GM12878 (cell line): ENCODE measurements around the gene PHACTR1. TPM values are rescaled to one million over a fixed set of nuclear protein-coding genes. Genes with fewer than 3 reads are reported as not detected.

Experiments used
- ATAC-seq: fragments of 200-7000 bp; cut with Tn5 transposase; 3 replicates; pipeline ENCODE4 v1.9.1; 2020; ENCODE audit warnings: mild to moderate bottlenecking, moderate library complexity
- BruUV-seq: library from RNA; stranded (reverse); fragments of 400-500 nt; replicated peaks from 2 replicates; lab custom pipeline; 2021; lab: Mats Ljungman, UMichigan
- CTCF ChIA-PET: fragments of 300-600 bp; sonication (Branson Sonifier 250); formaldehyde crosslinking; extraction: SDS; loops from one replicate; lab custom pipeline; 2021; ENCODE audit warnings: inconsistent platforms; lab: Yijun Ruan, JAX
- POLR2A ChIA-PET: fragments of 350-600 bp; formaldehyde crosslinking; extraction: SDS; loops from one replicate; lab custom pipeline; 2021; ENCODE audit warnings: inconsistent platforms; lab: Charles Lee
- RAD21 ChIA-PET: fragments of 300-600 bp; sonication (Branson Sonifier 250); formaldehyde crosslinking; loops from one replicate; lab custom pipeline; 2023; ENCODE audit warnings: antibody characterized with exemption; ENCODE audit not compliant: unreplicated experiment; lab: Charles Lee
- SMC1A ChIA-PET: fragments of 300-600 bp; sonication (Branson Sonifier 250); formaldehyde crosslinking; loops from one replicate; lab custom pipeline; 2023; ENCODE audit not compliant: unreplicated experiment, uncharacterized antibody; lab: Charles Lee
- DNase-seq: peaks from one replicate; pipeline ENCODE4 v3.0.0-alpha.2; 2011; ENCODE audit warnings: low read depth, low spot score
- FAIRE-seq: peaks from 3 replicates; lab custom pipeline; 2011; peaks lifted over from hg19 to GRCh38; lab: Jason Lieb, UNC
- H2AFZ ChIP-seq: 2 replicates; pipeline ENCODE4 v1.6.0; 2011; ENCODE audit warnings: low read depth, low read length, control low read depth; ENCODE audit not compliant: control insufficient read depth
- H3K27ac ChIP-seq: 2 replicates; pipeline ENCODE4 v1.5.1; 2011; ENCODE audit warnings: control low read depth; ENCODE audit not compliant: control insufficient read depth, insufficient read depth
- H3K27me3 ChIP-seq, 2 experiments: replicated peaks in 1 of 2; 2 replicates each; pipeline versions ENCODE4 v1.6.0 to v1.6.1; 2011; ENCODE audit warnings: low read length in 1 of 2; ENCODE audit not compliant: control insufficient read depth in 2 of 2, insufficient read depth in 2 of 2
- H3K36me3 ChIP-seq, 2 experiments: 2 replicates each; pipeline ENCODE4 v1.5.1; 2011; ENCODE audit warnings: low read length in 1 of 2; ENCODE audit not compliant: control insufficient read depth in 2 of 2, insufficient read depth in 2 of 2
- H3K4me1 ChIP-seq: 2 replicates; pipeline ENCODE4 v1.6.1; 2011; ENCODE audit warnings: mild to moderate bottlenecking, low read length, moderate library complexity, mixed read lengths; ENCODE audit not compliant: control insufficient read depth, insufficient read depth
- H3K4me2 ChIP-seq: 2 replicates; pipeline ENCODE4 v1.6.0; 2011; ENCODE audit warnings: control low read depth; ENCODE audit not compliant: control insufficient read depth, insufficient read depth
- H3K4me3 ChIP-seq: fragments of 200-600 bp; sonication (generic); 2 replicates; pipeline ENCODE4 v1.5.1; 2016
- H3K79me2 ChIP-seq: 2 replicates; pipeline ENCODE4 v1.6.0; 2011; ENCODE audit warnings: low read length; ENCODE audit not compliant: control insufficient read depth, insufficient read depth
- H3K9ac ChIP-seq: 2 replicates; pipeline ENCODE4 v1.8.0; 2011; ENCODE audit warnings: low read length, control low read depth, mixed read lengths; ENCODE audit not compliant: control insufficient read depth, insufficient read depth
- H3K9me3 ChIP-seq: replicated peaks from 3 replicates; pipeline ENCODE4 v1.5.1; 2011; ENCODE audit warnings: mild to moderate bottlenecking, low read length; ENCODE audit not compliant: control insufficient read depth, insufficient read depth
- H4K20me1 ChIP-seq: 2 replicates; pipeline ENCODE4 v1.6.0; 2011; ENCODE audit not compliant: control insufficient read depth, insufficient read depth
- CBX3 ChIP-seq: fragments of 200-600 bp; sonication (generic); IDR thresholded peaks from 2 replicates; pipeline ENCODE4 v1.6.1; 2016; ENCODE audit warnings: low read depth, borderline replicate concordance
- CHD2 ChIP-seq: IDR thresholded peaks from 2 replicates; pipeline ENCODE4 v1.6.1; 2011; ENCODE audit warnings: low read depth, low read length, improper control_type of control experiment, borderline replicate concordance
- EP300 ChIP-seq, 2 experiments: fragments of 150-350 bp in 1 of 2; IDR thresholded peaks; 2 replicates each; pipeline ENCODE4 v1.6.1; 2011 to 2012; ENCODE audit warnings: low read depth in 2 of 2, low read length in 2 of 2, borderline replicate concordance in 1 of 2, improper control_type of control experiment in 1 of 2, inconsistent platforms in 1 of 2; ENCODE audit not compliant: control insufficient read depth in 1 of 2
- GABPA ChIP-seq: IDR thresholded peaks from 2 replicates; pipeline ENCODE4 v1.6.1; 2014; ENCODE audit warnings: antibody characterized with exemption, low read depth, mild to moderate bottlenecking, inconsistent platforms
- JUNB ChIP-seq: IDR thresholded peaks from 2 replicates; pipeline ENCODE4 v1.6.1; 2016; ENCODE audit warnings: antibody characterized with exemption, mild to moderate bottlenecking
- MXI1 ChIP-seq: fragments of 150-350 bp; IDR thresholded peaks from 2 replicates; pipeline ENCODE4 v1.6.1; 2011; ENCODE audit warnings: low read depth, mild to moderate bottlenecking, inconsistent platforms, low read length, improper control_type of control experiment
- MYC ChIP-seq: IDR thresholded peaks from 2 replicates; pipeline ENCODE4 v1.6.1; 2011; ENCODE audit warnings: mild to moderate bottlenecking, low read length, moderate library complexity, inconsistent platforms; ENCODE audit not compliant: insufficient read depth, insufficient replicate concordance, insufficient read length, severe bottlenecking
- NFIC ChIP-seq: IDR thresholded peaks from 2 replicates; pipeline ENCODE4 v1.6.1; 2012; ENCODE audit warnings: low read depth, mild to moderate bottlenecking, inconsistent platforms, low read length, moderate library complexity
- SIN3A ChIP-seq: IDR thresholded peaks from 2 replicates; pipeline ENCODE4 v1.6.1; 2012; ENCODE audit warnings: low read depth, low read length, improper control_type of control experiment
- SMAD1 ChIP-seq: fragments of 450-650 bp; IDR thresholded peaks from 2 replicates; pipeline ENCODE4 v1.6.1; 2018; ENCODE audit warnings: mild to moderate bottlenecking, low read depth; ENCODE audit not compliant: partially characterized antibody
- SUPT20H ChIP-seq: IDR thresholded peaks from 2 replicates; pipeline ENCODE4 v1.6.1; 2011; ENCODE audit warnings: low read depth, mild to moderate bottlenecking, low read length, moderate library complexity, borderline replicate concordance; ENCODE audit not compliant: control insufficient read depth
- WGBS: methylation state at CpG from one replicate; pipeline ENCODE4 v1.1.6; 2016; ENCODE audit warnings: low lambda C conversion rate; ENCODE audit not compliant: insufficient replicate concordance, insufficient coverage; ENCODE audit errors: missing lambda C conversion rate; 5-methylcytosine and 5-hydroxymethylcytosine counted together
- in situ Hi-C: fragments of 300-500 bp; cut with MboI; formaldehyde crosslinking; loops from 9 replicates; pipeline ENCODE4 v1.14.3; 2018; ENCODE audit warnings: mixed read lengths
- intact Hi-C: fragments of 100-400 bp; cut with micrococcal nuclease; formaldehyde crosslinking; loops from one replicate; pipeline ENCODE4 v1.14.2; 2022; ENCODE audit not compliant: unreplicated experiment
- polyA plus RNA-seq, 11 experiments: library from polyadenylated mRNA; depleted of rRNA in 4 of 11; unstranded in 6 of 11; stranded (reverse) in 5 of 11; fragments of >200 nt; fragmentation: Nextera tagmentation in 4 of 11; fragmentation: Illumina TruSeq in 1 of 11; extraction: Ambion mirVana in 4 of 11; extraction: Trizol in 1 of 11; gene quantifications; 1 replicate in 1 of 11; 2 replicates in 10 of 11; pipeline versions ENCODE4 v1.2.1 to v1.2.3, GENCODE V29; 2011 to 2016; ENCODE audit warnings: inconsistent platforms in 2 of 11, missing spikeins in 2 of 11, low read depth in 1 of 11
- total RNA-seq, 4 experiments: library from RNA; depleted of rRNA in 3 of 4; stranded (reverse); fragments of >200 nt in 3 of 4; fragmentation: Illumina TruSeq in 1 of 4; extraction: Trizol in 1 of 4; gene quantifications; 2 replicates each; pipeline versions ENCODE4 v1.2.1 to v1.2.3, GENCODE V29; 2013 to 2021
- TF ChIP-seq, protein P1 (sequence below): fragments of 450-650 bp; conservative IDR thresholded peaks from 2 replicates; pipeline ENCODE4 v1.6.1; 2017; ENCODE audit warnings: mild to moderate bottlenecking, moderate library complexity
- TF ChIP-seq, protein P2 (sequence below): IDR thresholded peaks from 2 replicates; pipeline ENCODE4 v1.6.1; 2011; ENCODE audit warnings: borderline replicate concordance, low read depth, mild to moderate bottlenecking, moderate library complexity, mixed read lengths, low read length; ENCODE audit not compliant: insufficient read depth; ENCODE audit errors: extremely low read length
- TF ChIP-seq, protein P3 (sequence below): fragments of 450-650 bp; formaldehyde crosslinking; IDR thresholded peaks from 2 replicates; pipeline ENCODE4 v1.5.0; 2022; ENCODE audit warnings: mild to moderate bottlenecking, missing genetic modification characterization
- TF ChIP-seq, protein P4 (sequence below): IDR thresholded peaks from 2 replicates; pipeline ENCODE4 v1.6.1; 2012; ENCODE audit warnings: low read depth, low read length, improper control_type of control experiment
- TF ChIP-seq, protein P5 (sequence below): fragments of 450-650 bp; IDR thresholded peaks from 2 replicates; pipeline ENCODE4 v1.6.1; 2016; ENCODE audit warnings: mild to moderate bottlenecking

Gene PHACTR1
- total and polyA plus RNA-seq, 10 of the 15 experiments (the other 5 are each of a cell fraction or from before 2014, with no cell fraction given): 34.2 to 94.6 (median 62.3) TPM

DNA sequence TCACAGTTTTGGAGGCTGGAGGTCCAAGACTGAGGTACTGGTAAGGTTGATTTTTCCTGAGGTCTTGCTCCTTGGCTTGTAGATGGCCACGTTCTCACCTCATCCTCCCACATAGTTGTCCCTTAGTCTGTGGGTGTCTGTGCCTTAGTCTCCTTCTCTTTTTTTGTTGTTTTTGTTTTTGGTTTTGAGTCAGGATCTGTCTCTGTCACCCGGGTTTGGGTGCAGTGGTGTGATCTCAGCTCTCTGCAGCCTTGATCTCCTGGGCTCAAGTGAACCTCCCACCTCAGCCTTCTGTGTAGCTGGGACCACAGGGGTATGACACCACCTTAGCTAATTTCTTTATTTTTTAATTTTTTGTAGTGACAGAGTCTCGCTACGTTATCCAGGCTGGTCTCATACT lies 245.2 kb downstream of the PHACTR1 start:
- no TSS peak for BruUV-seq
- ATAC-seq: no peak
- SMC1A ChIA-PET: no interaction called here
- no peak for FAIRE-seq
- H3K9ac ChIP-seq: no peak overlapping the region
- 16% methylated on average over 4 of the region's 4 CpGs for WGBS
- peaks cover 2 to 20% of the 10 kb centered on the region in 2 experiments; a peak in 3 of 4 replicates for H3K27me3 ChIP-seq
- no peak overlapping the region for H3K4me3 ChIP-seq
- H3K36me3 ChIP-seq: no peaks in the 10 kb centered on the region
- CTCF ChIA-PET: no interaction called here
- H2AFZ ChIP-seq: no peak overlapping the region
- H3K4me1 ChIP-seq: no peaks in the 10 kb centered on the region
- no peak overlapping the region for H3K27ac ChIP-seq
- intact Hi-C loops: no loop called here
- no peak for DNase-seq
- no peaks in the 10 kb centered on the region for H4K20me1 ChIP-seq
- H3K79me2 ChIP-seq: no peaks in the 10 kb centered on the region
- H3K4me2 ChIP-seq: no peak overlapping the region
- POLR2A ChIA-PET: no interaction called here
- in situ Hi-C loops: no loop called here
- RAD21 ChIA-PET: no interaction called here
- H3K9me3 ChIP-seq: no peaks in the 10 kb centered on the region
- TF ChIP-seq, protein P1, sequence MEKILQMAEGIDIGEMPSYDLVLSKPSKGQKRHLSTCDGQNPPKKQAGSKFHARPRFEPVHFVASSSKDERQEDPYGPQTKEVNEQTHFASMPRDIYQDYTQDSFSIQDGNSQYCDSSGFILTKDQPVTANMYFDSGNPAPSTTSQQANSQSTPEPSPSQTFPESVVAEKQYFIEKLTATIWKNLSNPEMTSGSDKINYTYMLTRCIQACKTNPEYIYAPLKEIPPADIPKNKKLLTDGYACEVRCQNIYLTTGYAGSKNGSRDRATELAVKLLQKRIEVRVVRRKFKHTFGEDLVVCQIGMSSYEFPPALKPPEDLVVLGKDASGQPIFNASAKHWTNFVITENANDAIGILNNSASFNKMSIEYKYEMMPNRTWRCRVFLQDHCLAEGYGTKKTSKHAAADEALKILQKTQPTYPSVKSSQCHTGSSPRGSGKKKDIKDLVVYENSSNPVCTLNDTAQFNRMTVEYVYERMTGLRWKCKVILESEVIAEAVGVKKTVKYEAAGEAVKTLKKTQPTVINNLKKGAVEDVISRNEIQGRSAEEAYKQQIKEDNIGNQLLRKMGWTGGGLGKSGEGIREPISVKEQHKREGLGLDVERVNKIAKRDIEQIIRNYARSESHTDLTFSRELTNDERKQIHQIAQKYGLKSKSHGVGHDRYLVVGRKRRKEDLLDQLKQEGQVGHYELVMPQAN: no peak
- TF ChIP-seq, protein P2, sequence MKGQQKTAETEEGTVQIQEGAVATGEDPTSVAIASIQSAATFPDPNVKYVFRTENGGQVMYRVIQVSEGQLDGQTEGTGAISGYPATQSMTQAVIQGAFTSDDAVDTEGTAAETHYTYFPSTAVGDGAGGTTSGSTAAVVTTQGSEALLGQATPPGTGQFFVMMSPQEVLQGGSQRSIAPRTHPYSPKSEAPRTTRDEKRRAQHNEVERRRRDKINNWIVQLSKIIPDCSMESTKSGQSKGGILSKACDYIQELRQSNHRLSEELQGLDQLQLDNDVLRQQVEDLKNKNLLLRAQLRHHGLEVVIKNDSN: no peak
- TF ChIP-seq CHD2 (no peak), EP300 (IDR thresholded peaks at IDR 0.05; ENCODE audit: borderline replicate concordance in 1 of 2, control insufficient read depth in 1 of 2, low read depth in 2 of 2, low read length in 2 of 2) (no peak), SMAD1 (no peak), GABPA (no peak), SUPT20H (no peak), SIN3A (no peak), JUNB (no peak), MYC (no peak), MXI1 (no peak), CBX3 (no peak), NFIC (no peak)
- TF ChIP-seq, protein P3, sequence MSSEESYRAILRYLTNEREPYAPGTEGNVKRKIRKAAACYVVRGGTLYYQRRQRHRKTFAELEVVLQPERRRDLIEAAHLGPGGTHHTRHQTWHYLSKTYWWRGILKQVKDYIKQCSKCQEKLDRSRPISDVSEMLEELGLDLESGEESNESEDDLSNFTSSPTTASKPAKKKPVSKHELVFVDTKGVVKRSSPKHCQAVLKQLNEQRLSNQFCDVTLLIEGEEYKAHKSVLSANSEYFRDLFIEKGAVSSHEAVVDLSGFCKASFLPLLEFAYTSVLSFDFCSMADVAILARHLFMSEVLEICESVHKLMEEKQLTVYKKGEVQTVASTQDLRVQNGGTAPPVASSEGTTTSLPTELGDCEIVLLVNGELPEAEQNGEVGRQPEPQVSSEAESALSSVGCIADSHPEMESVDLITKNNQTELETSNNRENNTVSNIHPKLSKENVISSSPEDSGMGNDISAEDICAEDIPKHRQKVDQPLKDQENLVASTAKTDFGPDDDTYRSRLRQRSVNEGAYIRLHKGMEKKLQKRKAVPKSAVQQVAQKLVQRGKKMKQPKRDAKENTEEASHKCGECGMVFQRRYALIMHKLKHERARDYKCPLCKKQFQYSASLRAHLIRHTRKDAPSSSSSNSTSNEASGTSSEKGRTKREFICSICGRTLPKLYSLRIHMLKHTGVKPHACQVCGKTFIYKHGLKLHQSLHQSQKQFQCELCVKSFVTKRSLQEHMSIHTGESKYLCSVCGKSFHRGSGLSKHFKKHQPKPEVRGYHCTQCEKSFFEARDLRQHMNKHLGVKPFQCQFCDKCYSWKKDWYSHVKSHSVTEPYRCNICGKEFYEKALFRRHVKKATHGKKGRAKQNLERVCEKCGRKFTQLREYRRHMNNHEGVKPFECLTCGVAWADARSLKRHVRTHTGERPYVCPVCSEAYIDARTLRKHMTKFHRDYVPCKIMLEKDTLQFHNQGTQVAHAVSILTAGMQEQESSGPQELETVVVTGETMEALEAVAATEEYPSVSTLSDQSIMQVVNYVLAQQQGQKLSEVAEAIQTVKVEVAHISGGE (CRISPR knock-in tag): no peak
- TF ChIP-seq, protein P4, sequence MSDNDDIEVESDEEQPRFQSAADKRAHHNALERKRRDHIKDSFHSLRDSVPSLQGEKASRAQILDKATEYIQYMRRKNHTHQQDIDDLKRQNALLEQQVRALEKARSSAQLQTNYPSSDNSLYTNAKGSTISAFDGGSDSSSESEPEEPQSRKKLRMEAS: no peak
- TF ChIP-seq, protein P5, sequence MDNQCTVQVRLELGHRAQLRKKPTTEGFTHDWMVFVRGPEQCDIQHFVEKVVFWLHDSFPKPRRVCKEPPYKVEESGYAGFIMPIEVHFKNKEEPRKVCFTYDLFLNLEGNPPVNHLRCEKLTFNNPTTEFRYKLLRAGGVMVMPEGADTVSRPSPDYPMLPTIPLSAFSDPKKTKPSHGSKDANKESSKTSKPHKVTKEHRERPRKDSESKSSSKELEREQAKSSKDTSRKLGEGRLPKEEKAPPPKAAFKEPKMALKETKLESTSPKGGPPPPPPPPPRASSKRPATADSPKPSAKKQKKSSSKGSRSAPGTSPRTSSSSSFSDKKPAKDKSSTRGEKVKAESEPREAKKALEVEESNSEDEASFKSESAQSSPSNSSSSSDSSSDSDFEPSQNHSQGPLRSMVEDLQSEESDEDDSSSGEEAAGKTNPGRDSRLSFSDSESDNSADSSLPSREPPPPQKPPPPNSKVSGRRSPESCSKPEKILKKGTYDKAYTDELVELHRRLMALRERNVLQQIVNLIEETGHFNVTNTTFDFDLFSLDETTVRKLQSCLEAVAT: no peak
